Occipital lobe (tissue), 2 donors: ENCODE results near the gene MITF. TPM values are rescaled to one million over a fixed set of nuclear protein-coding genes. Genes with fewer than 3 reads are reported as not detected.
"Not testable (repeated sequence)": the region's sequence is repeated elsewhere in the genome, so short reads cannot be mapped to it uniquely, and the experiment has no call there.

Experiments
- DNase-seq: peaks from one replicate; lab custom pipeline; 2025; lab: John Stamatoyannopoulos, UW
- total RNA-seq: library from RNA; depleted of rRNA; stranded (reverse); fragments of >200 nt; gene quantifications from one replicate; pipeline ENCODE4 v1.2.3, GENCODE V29; 2014

Gene MITF
- total RNA-seq, 1 donor from 2014 or later, result 2.7 TPM

DNA sequence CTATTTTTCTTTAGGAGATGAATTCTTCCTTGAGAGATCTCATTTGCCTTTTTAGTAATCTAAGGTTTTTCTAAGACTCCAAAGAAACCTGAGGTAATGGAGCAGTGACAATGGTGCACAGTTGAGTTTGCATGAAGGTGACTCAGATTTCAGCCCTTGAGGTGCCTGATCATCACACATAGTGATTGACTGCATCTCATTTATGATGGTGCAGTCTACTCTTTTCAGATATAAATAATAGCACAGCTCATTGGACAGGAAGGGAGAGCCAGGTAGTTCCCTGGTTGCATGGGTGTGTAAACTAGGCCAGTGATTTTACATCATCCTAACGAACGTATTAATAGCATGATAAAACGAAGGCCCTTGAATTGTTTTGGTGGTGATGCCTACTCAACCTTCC lies 174.2 kb downstream of the MITF start:
- DNase-seq, result no peak

- DNase-seq, result no peak
Observed at GRCh38 chr3:69914395-69914794, 175.1 kb downstream of the MITF start.

GRCh38 chr3:69915726-69916125 lies 176.5 kb downstream of the MITF start:
- no peak for DNase-seq

DNA sequence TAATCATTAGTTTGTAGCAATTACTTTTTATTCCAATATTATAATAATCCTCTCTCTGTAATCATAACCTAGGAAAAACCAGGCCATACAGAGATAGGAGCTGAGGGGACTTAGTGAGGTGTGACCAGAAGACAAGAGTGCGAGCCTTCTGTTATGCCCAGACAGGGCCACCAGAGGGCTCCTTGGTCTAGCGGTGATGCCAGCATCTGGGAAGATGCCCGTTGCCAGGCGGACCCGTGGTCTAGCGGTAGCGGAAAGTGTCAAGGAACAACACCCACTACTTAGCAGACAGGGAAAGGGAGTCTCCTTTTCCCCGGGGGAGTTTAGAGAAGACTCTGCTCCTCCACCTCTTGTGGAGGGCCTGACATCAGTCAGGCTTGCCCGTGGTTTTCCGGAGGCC lies 180.7 kb downstream of the MITF start:
- not testable (repeated sequence) for DNase-seq

- DNase-seq, result no peak
Observed at GRCh38 chr3:69921651-69922050, 182.4 kb downstream of the MITF start.

GRCh38 chr3:69922521-69923000 lies 183.3 kb downstream of the MITF start:
- DNase-seq, result no peak

GRCh38 chr3:69925506-69925905 lies 186.2 kb downstream of the MITF start:
- no peak for DNase-seq

GRCh38 chr3:69926385-69926784 lies 187.1 kb downstream of the MITF start:
- DNase-seq, result no peak

DNA sequence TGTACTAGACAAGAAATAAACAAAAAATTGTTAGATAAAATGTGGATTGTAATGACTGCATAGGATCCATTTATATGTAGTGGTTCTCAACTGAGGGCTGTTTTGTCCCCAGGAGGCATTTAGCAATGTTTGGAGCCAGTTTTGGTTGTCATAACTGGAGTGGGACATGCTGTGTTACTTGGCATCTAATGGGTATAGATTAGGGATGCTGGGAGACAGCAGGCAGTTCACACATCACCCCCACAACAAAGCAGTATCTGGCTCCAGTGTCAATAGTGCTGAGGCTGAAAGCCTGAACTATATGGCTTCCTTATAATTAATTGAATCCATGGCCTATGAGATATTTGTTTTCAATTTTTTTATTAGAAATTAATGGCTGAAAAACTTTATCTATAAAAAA lies 188.3 kb downstream of the MITF start:
- DNase-seq, result no peak

- no peak for DNase-seq
Observed at GRCh38 chr3:69929019-69929418, 189.8 kb downstream of the MITF start.

GRCh38 chr3:69930564-69930963 lies 191.3 kb downstream of the MITF start:
- DNase-seq, result no peak

- no peak for DNase-seq
Observed at GRCh38 chr3:69932087-69932486, 192.8 kb downstream of the MITF start.

DNA sequence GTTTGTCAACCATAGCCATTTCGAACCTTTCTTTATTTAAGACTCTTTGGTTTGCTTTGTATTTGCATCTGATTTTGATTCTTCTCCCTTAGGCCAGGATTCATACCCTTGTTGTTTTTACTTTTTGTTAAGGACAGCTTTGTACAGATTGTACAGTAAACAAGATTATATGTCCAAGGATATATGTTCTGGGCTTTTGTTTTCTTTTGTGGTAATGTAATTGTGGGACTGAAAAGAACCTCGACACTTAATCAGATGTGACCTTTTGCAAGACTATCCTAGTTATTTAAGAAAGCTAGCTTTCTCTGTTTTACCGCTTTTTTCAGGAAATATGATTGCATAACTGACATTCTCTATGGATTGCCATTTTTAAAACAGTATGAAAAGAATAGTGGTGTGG lies 193.2 kb downstream of the MITF start:
- DNase-seq, result no peak

GRCh38 chr3:69934398-69934797 lies 195.1 kb downstream of the MITF start:
- DNase-seq, result no peak

DNA sequence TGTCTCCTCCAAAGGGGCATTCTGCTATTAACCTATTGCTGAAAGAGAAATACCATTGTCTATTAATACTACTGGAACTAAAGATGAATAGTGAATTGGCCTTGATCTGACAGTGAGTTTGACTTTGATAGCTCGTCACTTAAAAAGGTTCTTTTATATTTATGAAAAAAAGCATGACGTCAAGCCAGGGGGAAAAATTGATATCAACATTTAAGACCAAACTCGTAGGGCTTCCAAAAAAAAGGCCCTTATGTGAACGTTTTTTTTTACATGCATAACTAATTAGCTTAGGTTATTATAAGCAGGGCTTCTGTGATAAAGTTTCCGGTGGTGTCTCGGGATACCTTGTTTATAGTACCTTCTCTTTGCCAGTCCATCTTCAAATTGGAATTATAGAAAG lies 197.0 kb downstream of the MITF start:
- DNase-seq, result no peak

DNA sequence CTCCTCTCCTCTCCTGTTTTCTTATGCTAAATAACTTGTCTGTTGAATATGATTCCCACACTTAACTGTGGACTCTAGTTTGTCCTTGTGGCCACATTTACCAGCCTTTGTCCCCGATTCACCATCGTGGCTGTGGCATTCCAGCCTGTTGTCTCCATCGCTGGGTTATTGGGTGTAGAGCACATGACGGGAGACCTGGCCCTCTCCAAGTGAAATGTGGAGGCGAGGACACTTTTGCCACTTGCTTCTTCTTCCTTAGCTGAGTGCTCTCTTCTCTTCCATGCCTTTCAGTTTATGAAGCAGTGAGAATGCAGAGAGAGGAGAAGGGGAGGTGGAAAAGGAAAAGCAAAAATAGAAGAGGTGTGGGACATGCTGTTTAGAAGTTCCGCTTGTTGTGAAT lies 198.8 kb downstream of the MITF start:
- no peak for DNase-seq

- DNase-seq, result no peak
Observed at GRCh38 chr3:69938931-69939330, 199.7 kb downstream of the MITF start.

GRCh38 chr3:69941037-69941436 lies 201.8 kb downstream of the MITF start:
- no peak for DNase-seq

- no peak for DNase-seq
Observed at GRCh38 chr3:69941439-69942176, 202.3 kb downstream of the MITF start.

DNA sequence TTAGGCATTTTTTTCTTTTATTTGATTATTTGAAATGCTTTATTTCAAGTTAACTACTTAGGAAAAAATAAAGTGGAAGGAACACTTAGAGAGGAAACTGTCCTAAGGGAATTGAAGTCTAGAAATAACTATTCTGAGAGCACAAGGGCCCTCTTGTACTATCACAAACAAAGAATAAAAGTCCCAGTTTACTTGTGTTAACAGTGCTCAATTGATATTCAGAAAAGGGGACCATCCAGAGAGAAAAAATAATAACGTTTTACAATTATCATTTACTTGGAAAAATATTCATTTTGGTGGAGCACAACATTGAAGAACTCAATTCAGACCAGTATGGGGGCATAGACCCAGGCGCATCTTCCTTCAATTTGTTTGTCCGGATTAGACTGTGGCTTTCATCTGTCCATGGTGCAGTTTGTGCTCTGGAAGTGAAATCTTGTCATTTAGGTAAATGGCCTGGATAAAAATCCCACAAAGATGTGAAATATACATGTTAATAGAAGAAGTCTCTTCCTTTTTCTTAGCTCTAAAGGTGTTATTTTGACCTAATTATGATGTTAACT lies 205.7 kb downstream of the MITF start:
- DNase-seq, result no peak

DNA sequence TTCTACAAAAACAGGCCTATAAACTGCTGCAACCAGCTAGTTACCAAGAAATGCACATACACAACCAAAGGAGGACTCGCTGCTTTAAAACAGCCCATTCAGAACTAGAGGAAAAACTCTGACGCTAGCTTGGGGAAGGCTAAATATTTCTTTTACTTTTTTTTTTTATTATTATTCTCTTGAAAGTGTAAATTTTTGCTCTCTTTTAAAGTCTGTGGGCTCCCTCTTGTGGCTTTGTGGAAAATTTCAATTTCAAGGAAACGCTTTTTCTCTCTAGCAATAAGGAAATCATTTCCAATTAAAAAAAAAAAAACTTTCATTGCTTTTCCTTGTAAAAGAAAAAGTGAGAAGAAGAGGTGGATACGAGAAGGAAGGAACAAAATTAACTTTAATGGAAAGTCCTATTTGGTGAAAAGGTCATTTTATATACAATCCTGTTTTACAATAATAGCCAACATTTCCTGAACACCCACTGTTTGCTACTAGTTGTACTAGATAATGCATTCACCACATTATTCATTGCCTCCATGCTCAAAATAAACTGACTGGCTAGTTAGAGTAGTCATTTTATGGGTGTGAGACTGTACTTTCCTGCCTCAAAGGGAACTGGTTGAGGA lies 209.1 kb downstream of the MITF start:
- no peak for DNase-seq

- no peak for DNase-seq
Observed at GRCh38 chr3:69951616-69952015, 212.4 kb downstream of the MITF start.

DNA sequence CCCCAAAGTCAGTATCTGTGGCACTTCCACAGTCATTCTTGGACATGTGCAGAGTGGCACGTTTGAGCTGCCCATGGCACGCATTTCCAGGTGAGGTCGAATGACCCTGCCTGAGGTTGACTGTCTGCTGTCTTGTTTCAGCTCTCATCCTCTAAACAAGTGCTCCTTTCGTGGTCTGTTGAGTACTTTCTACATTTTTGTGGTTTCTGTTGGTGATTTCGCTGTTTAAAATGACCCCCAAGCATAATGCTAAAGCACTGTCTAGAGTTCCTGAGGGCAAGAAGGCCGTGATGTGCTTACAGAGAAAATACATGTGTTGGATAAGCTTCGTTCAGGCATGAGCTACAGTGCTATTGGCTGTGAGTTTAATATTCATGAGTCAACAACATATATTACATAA lies 220.3 kb downstream of the MITF start:
- DNase-seq, result no peak
